ENCODE results near the gene BRSK2.

DNA sequence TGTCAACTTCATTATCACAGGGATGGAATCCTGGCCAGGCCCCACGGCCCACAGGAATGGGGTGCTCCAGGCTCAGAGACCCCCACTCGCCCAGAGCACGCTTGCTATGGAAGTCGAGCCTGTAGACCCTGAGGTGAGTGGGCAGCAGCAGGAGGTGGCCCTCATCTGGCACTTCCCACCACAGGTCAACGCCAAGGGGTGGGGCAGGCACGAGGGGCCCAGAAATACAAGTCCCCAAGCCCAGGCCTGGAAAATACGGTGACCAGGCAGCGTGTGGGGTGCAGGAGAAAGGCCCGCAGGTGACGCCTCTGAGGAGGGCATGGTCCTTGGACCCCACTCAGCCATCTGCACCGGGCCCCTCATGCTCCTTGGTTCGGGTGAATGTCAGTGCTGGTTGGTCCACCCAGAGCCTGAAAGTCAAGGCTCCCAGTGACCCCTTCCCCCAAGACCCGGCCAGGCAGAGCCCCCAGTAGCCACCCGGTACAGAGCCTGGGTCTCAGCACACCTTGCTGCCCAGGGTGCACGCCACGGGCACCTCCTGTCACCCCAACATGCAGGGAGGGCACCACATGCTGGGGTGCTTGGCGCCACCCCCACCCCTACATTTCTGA is 94.4 kb downstream of the BRSK2 start:
- TF ChIP-seq, protein P1, sequence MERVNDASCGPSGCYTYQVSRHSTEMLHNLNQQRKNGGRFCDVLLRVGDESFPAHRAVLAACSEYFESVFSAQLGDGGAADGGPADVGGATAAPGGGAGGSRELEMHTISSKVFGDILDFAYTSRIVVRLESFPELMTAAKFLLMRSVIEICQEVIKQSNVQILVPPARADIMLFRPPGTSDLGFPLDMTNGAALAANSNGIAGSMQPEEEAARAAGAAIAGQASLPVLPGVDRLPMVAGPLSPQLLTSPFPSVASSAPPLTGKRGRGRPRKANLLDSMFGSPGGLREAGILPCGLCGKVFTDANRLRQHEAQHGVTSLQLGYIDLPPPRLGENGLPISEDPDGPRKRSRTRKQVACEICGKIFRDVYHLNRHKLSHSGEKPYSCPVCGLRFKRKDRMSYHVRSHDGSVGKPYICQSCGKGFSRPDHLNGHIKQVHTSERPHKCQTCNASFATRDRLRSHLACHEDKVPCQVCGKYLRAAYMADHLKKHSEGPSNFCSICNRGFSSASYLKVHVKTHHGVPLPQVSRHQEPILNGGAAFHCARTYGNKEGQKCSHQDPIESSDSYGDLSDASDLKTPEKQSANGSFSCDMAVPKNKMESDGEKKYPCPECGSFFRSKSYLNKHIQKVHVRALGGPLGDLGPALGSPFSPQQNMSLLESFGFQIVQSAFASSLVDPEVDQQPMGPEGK (CRISPR knock-in tag; IDR thresholded peaks at IDR 0.05; ENCODE audit: borderline replicate concordance): no peak
- TF ChIP-seq PPARA (CRISPR knock-in tag; IDR thresholded peaks at IDR 0.05; ENCODE audit: borderline replicate concordance) (no peak), SNAI2 (CRISPR knock-in tag; IDR thresholded peaks at IDR 0.05) (no peak)

Measured in SK-N-SH treated with all-trans-retinoic acid at 6 μM for 48 hours (cell line).